GM19397 (cell line): ENCODE data around the gene ZNF780A.
"Not testable (repeated sequence)": the region's sequence is repeated elsewhere in the genome, so short reads cannot be mapped to it uniquely, and the experiment has no call there.

ENCODE experiments used
- ATAC-seq: cut with Tn5 transposase; IDR thresholded peaks from one replicate; pipeline ENCODE4 v1.9.1; 2021; ENCODE audit warnings: mild to moderate bottlenecking, moderate library complexity; ENCODE audit not compliant: unreplicated experiment

The ZNF780A gene

DNA sequence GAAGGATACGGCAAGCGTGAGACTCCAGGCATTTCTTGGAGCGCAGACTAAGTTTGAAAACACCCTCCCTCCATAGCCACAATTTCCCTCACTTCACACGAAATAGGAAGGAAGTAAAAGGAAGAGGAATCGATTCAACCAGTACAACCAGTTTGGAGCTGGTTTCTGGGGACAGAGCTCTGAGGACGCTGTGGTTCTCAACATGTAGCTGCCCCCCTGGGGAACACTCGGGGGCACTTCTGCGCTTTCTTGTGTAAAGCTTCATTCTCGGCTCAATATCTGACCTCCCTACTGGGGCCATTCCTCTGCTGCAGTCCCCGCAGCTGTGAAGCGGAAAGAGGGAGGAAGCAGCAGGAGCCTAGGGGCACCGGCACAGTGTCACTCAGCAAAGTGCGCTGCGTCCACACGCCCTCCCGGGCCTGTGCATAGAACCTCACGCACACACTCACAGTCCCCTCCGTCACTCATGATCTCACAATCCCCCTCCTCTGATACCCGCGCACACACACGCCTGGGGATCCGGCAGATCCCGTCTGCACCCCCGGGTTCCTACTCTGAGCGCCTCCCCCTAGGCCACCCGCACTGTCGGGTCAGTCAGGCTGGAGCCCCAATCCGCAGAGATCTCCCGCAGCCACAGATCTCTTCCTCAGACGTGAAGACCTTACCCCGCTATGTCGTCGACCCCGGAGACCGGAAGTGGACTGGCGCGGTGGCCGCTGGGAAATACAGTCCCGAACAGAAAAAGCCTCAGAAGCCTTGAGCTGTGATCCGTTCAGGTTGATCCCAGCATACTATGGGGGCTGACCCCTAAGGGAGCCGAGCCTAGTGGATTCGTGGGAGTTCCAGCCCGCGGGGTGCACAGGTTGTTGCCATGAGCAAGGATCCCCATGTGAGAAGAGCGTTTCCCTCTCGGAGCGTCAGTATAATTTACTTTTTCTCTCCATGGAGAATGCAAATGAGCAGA lies at the start of gene ZNF780A:
Gene ZNF780A, minus strand, starts transcription at position 703 of the 964 bp plus-strand sequence. CDS start 6,190 bp downstream, outside the sequence.
- no peak for ATAC-seq

GRCh38 chr19:40139533-40140287 lies 49.0 kb upstream of the ZNF780A start:
- ATAC-seq: no peak

GRCh38 chr19:40136818-40137217 lies 46.1 kb upstream of the ZNF780A start:
- no peak for ATAC-seq

- ATAC-seq: no peak
Measured at GRCh38 chr19:40134866-40135265, 44.1 kb upstream of the ZNF780A start.

DNA sequence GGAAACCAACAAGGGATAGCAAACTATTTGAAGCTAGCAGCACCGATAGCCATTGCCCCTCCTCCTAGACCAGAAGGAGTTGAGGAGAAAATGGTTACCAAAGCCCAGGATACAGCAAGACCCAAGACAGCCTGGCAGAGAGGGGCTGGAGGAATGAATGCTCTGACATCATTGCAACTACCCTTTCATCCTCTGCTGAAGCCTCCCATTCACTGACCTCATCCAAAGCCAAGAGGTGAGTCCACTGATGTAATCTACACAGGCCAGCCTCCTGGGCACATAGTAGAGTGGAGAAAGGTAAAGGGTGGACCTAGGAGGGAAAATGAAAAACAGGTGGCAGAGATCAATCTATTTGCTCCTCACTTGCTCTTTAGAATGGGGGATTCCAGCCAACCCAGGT lies 42.7 kb upstream of the ZNF780A start:
- ATAC-seq: no peak

DNA sequence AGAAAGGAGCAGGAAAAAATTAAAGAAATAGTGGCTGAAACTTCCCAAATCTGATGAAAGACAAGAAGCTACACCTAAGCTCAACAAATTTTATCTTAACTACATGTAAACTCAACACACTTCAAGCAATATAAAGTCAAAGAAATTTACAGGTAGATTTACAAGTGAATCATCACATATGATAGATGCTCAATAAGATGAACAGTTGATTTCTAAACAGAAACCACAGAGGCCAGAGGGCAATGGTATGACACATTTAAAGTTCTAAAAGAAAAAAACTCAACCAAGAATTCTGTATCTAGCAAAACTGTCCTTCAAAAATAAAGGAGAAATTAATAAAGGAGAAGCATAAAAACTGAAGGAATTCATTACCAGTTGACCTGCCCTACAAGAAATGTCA lies 39.3 kb upstream of the ZNF780A start:
- ATAC-seq: no peak

DNA sequence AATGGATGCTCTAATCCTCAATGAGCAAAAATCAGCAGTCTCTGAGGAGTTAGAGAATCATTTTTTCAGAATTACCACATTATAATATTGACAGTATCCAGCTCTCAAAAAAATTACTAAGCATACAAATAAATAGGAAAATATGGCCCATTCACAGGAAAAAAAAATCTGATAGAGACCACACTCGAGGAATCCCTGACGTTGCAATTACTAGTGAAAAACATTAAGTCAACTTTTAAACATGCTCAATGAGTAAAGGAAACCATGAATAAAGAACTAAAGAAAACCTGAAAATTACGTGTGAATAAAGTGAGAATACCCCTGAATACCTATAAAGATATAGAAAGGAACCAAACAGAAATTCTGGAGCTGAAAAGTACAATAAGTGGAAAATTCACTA lies 38.7 kb upstream of the ZNF780A start:
- no peak for ATAC-seq

GRCh38 chr19:40128991-40129390 lies 38.2 kb upstream of the ZNF780A start:
- no peak for ATAC-seq

- no peak for ATAC-seq
Measured at GRCh38 chr19:40119380-40119779, 28.6 kb upstream of the ZNF780A start.

DNA sequence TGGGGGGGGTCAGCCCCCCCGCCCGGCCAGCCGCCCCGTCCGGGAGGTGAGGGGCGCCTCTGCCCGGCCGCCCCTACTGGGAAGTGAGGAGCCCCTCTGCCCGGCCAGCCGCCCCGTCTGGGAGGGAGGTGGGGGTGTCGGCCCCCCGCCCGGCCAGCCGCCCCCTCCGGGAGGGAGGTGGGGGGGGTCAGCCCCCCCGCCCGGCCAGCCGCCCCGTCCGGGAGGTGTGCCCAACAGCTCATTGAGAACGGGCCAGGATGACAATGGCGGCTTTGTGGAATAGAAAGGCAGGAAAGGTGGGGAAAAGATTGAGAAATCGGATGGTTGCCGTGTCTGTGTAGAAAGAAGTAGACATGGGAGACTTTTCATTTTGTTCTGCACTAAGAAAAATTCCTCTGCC lies 27.9 kb upstream of the ZNF780A start:
- not testable (repeated sequence) for ATAC-seq

GRCh38 chr19:40116075-40116474 lies 25.3 kb upstream of the ZNF780A start:
- ATAC-seq: no peak

- ATAC-seq: not testable (repeated sequence)
Measured at GRCh38 chr19:40114119-40114518, 23.4 kb upstream of the ZNF780A start.

DNA sequence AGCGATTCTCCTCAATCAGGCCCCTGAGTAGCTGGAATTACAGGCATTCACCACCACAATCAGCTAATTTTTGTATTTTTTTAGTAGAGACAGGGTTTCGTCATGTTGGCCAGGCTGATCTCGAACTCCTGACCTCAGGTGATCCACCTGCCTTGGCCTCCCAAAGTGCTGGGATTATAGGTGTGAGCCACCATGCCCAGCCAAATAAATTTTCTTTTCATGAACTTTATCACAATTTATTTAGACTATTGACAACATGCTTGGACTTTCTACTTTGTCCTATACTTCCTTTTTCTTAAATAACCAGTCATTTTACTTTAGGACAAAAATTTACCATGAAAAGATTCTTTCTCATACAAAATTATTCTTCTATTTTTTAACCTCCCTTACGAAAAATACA lies 21.5 kb upstream of the ZNF780A start:
- ATAC-seq: not testable (repeated sequence)

DNA sequence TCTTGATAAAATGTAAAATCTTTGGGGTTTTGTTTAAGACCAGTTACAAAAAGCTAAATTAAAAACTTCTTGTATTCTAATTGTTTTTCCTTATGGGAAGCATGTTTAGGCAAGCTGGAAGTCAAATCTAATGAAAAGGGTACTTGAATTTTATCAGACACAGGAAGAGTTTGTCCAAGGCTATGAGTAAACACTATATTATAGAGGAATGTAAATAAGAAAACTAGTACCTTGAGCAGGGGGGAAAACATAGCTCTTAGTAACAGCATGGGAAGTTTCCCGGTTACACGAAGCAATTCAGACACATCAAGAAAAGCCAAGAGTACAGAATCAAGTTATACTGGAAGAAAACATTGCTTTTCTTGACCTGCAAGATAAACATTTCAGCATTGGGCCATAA lies 19.8 kb upstream of the ZNF780A start:
- ATAC-seq: no peak

DNA sequence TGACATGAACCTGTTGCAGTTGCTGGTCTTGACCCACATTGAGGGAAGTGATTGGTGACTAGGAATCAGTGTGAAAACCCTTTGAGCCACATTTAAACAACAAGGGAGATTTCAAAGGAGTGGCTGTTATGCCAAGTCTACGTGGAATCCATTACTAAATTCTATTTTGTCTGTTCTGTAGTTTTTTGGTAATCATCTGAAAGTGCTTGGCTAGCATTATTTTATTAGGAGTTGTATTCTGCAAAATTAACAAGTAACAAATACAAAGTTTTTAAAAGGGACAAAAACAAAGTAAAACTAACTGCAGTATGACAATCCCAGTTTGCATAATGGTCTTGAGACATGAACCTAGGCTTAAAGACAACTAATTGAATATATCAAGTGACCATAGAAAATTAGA lies 14.0 kb upstream of the ZNF780A start:
- no peak for ATAC-seq

GRCh38 chr19:40103600-40103999 lies 12.9 kb upstream of the ZNF780A start:
- no peak for ATAC-seq

- no peak for ATAC-seq
Measured at GRCh38 chr19:40101813-40102212, 11.1 kb upstream of the ZNF780A start.

GRCh38 chr19:40093416-40093815 lies 2.7 kb upstream of the ZNF780A start:
- no peak for ATAC-seq

GRCh38 chr19:40091205-40092129 lies 724 bp upstream of the ZNF780A start:
- ATAC-seq: no peak

DNA sequence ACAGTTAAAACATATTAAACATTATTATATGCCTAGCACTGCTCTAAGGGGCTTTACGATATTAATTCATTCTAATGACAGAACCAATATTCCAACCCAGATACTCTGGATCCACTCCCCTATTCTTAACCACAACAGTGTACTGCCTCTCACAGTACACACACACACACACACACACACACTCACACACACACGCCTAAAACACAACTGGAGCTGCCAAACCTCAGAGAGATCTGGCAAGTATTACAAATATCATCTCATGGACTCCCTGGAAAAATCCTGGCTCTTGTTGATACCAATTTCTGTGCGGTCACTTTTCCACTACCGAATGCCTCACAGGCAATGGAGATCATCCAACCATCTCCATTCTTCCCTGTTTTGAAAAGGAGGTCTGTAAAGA lies 1.3 kb downstream of the ZNF780A start:
- ATAC-seq: no peak
